HepG2 (cell line): ENCODE results near the gene CALR. TPM values are rescaled to one million over a fixed set of nuclear protein-coding genes. Genes with fewer than 3 reads are reported as not detected.
A peak's percentile ranks its signal among the peaks of the same experiment; 100 is the strongest.

Source experiments
- ASH2L ChIP-seq: fragments of 300-600, 200-600 bp; sonication (generic); IDR thresholded peaks from 2 replicates; pipeline ENCODE4 v1.7.0; 2017; ENCODE audit warnings: low read depth, mild to moderate bottlenecking, moderate library complexity, mixed read lengths, low read length; ENCODE audit not compliant: insufficient read length
- ATF7-NPFF ChIP-seq: sonication (generic); formaldehyde crosslinking; IDR thresholded peaks from 2 replicates; pipeline ENCODE4 v1.8.1; 2023; ENCODE audit warnings: mild to moderate bottlenecking, low read depth, missing genetic modification reagents, moderate library complexity
- FLYWCH1 ChIP-seq: sonication (generic); formaldehyde crosslinking; IDR thresholded peaks from 2 replicates; pipeline ENCODE4 v1.8.1; 2023; ENCODE audit warnings: mild to moderate bottlenecking, missing genetic modification reagents
- HOXA5 ChIP-seq: sonication (generic); formaldehyde crosslinking; IDR thresholded peaks from 2 replicates; pipeline ENCODE4 v1.4.0; 2020; ENCODE audit warnings: missing genetic modification reagents
- IRX3 ChIP-seq: sonication (generic); formaldehyde crosslinking; IDR thresholded peaks from 2 replicates; pipeline ENCODE4 v1.8.1; 2023; ENCODE audit warnings: mild to moderate bottlenecking, low read depth, missing genetic modification reagents, borderline replicate concordance
- KAT2B ChIP-seq: fragments of 150-350 bp; IDR thresholded peaks from 2 replicates; pipeline ENCODE4 v1.6.1; 2014; ENCODE audit warnings: low read depth, low read length, borderline replicate concordance
- KDM6A ChIP-seq: IDR thresholded peaks from 2 replicates; pipeline ENCODE4 v1.6.1; 2016; ENCODE audit warnings: low read depth
- KLF11 ChIP-seq: IDR thresholded peaks from 2 replicates; pipeline ENCODE4 v1.6.1; 2016; ENCODE audit warnings: missing compliant biosample characterization
- NBN ChIP-seq: fragments of 450-650 bp; conservative IDR thresholded peaks from 2 replicates; pipeline ENCODE4 v1.6.1; 2017
- PLRG1 ChIP-seq: fragments of 450-650 bp; conservative IDR thresholded peaks from 2 replicates; pipeline ENCODE4 v1.6.1; 2016
- POLR2AphosphoS2 ChIP-seq: IDR thresholded peaks from 2 replicates; pipeline ENCODE4 v1.6.1; 2011; ENCODE audit warnings: low read depth, low read length, improper control_type of control experiment
- SKI ChIP-seq: fragments of 450-650 bp; IDR thresholded peaks from one replicate; pipeline ENCODE4 v1.6.1; 2018; ENCODE audit warnings: mild to moderate bottlenecking; ENCODE audit not compliant: partially characterized antibody
- TOE1 ChIP-seq: sonication (generic); formaldehyde crosslinking; IDR thresholded peaks from 2 replicates; pipeline ENCODE4 v1.4.0; 2020; ENCODE audit warnings: mild to moderate bottlenecking, missing genetic modification reagents
- U2AF2 ChIP-seq: fragments of 200-400 bp; formaldehyde crosslinking; IDR thresholded peaks from 2 replicates; pipeline ENCODE4 v1.6.1; 2017; ENCODE audit warnings: low read depth, mild to moderate bottlenecking, low read length
- ZNF235 ChIP-seq: sonication (generic); formaldehyde crosslinking; IDR thresholded peaks from 2 replicates; pipeline ENCODE4 v1.8.1; 2023; ENCODE audit warnings: mild to moderate bottlenecking, missing genetic modification reagents, borderline replicate concordance
- ZNF251 ChIP-seq: sonication (generic); formaldehyde crosslinking; IDR thresholded peaks from 2 replicates; pipeline ENCODE4 v1.9.0; 2021; ENCODE audit warnings: mild to moderate bottlenecking, missing genetic modification reagents
- ZNF260 ChIP-seq: sonication (generic); formaldehyde crosslinking; IDR thresholded peaks from 2 replicates; pipeline ENCODE4 v1.4.0; 2020; ENCODE audit warnings: missing genetic modification reagents, low read depth, mild to moderate bottlenecking, borderline replicate concordance
- ZNF350 ChIP-seq: sonication (generic); formaldehyde crosslinking; IDR thresholded peaks from 2 replicates; pipeline ENCODE4 v1.4.0; 2020; ENCODE audit warnings: mild to moderate bottlenecking, low read depth, missing genetic modification reagents, borderline replicate concordance
- ZNF354B ChIP-seq: sonication (generic); formaldehyde crosslinking; IDR thresholded peaks from 2 replicates; pipeline ENCODE4 v1.8.0; 2022; ENCODE audit warnings: mild to moderate bottlenecking, missing genetic modification reagents
- ZNF775 ChIP-seq: sonication (generic); formaldehyde crosslinking; IDR thresholded peaks from 2 replicates; pipeline ENCODE4 v1.4.0; 2020; ENCODE audit warnings: missing genetic modification reagents, mild to moderate bottlenecking, moderate library complexity, borderline replicate concordance
- polyA plus RNA-seq, 8 experiments: library from polyadenylated mRNA; depleted of rRNA in 3 of 8; stranded (reverse) in 7 of 8; unstranded in 1 of 8; fragments of >200 nt; fragmentation: Illumina TruSeq in 4 of 8; extraction: Trizol in 4 of 8; gene quantifications; 2 replicates each; pipeline versions ENCODE4 v1.2.1 to v1.2.3, GENCODE V29; 2011 to 2016; ENCODE audit warnings: low read depth in 4 of 8, missing spikeins in 1 of 8, mixed read lengths in 1 of 8; ENCODE audit not compliant: insufficient read depth in 1 of 8
- total RNA-seq, 5 experiments: library from RNA; depleted of rRNA; stranded (reverse); fragments of >200 nt; fragmentation: Illumina TruSeq; extraction: Trizol; gene quantifications; 2 replicates each; pipeline ENCODE4 v1.2.3, GENCODE V29; 2016; ENCODE audit warnings: low read depth in 1 of 5
- TF ChIP-seq, protein P1 (sequence below): sonication (generic); formaldehyde crosslinking; IDR thresholded peaks from 2 replicates; pipeline ENCODE4 v1.4.0; 2020; ENCODE audit warnings: missing genetic modification reagents
- TF ChIP-seq, protein P2 (sequence below): sonication (generic); formaldehyde crosslinking; IDR thresholded peaks from 2 replicates; pipeline ENCODE4 v1.8.1; 2023; ENCODE audit warnings: mild to moderate bottlenecking, missing genetic modification reagents, borderline replicate concordance
- TF ChIP-seq, protein P3 (sequence below): sonication (generic); formaldehyde crosslinking; IDR thresholded peaks from 2 replicates; pipeline ENCODE4 v1.8.0; 2022; ENCODE audit warnings: mild to moderate bottlenecking, missing genetic modification reagents, moderate library complexity
- TF ChIP-seq, protein P4 (sequence below): IDR thresholded peaks from 2 replicates; pipeline ENCODE4 v1.6.1; 2012; ENCODE audit warnings: low read depth, low read length, improper control_type of control experiment
- TF ChIP-seq, protein P5 (sequence below): sonication (generic); formaldehyde crosslinking; IDR thresholded peaks from 2 replicates; pipeline ENCODE4 v1.4.0; 2020; ENCODE audit warnings: mild to moderate bottlenecking, missing genetic modification reagents

Gene CALR
- total and polyA plus RNA-seq, 2 of the 13 experiments (the other 11 are each of a cell fraction or from before 2014, with no cell fraction given), result 898 to 934 TPM

DNA sequence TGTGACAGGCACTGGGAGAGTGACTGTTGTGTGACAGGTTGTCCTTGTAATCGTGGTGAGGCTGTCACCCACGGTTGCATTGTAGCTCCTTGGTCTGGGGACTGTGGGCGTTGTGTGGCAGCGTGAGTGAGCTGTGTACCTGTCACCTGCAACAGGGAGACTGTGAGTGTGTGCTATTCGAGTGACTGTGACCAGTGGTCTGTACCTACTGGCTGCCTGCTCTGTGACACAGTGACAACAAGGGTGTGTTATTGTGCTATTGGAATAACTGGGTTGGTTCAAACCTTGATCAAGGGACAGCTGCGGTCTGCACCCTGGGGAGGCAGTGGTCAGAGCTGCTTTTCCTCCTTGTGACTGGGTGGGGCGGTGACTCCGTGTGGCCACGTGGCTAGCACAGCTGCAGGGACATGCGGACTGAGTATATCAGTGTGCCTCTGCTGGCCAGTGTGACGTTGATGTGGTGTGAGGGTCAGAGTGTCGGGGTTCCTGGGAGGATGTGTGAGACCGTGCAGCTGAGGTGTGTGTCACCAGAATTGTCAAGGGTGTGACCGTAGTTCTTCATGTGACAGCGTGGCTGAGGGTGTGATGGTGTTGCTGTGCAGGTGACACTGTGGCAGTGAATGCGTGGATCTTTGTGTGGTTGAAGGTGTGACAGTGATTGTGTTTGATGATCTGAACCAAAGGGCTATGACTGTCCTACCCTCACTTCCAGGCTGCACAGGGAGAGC lies 46.8 kb downstream of the CALR start (continued):
- TF ChIP-seq, protein P1, sequence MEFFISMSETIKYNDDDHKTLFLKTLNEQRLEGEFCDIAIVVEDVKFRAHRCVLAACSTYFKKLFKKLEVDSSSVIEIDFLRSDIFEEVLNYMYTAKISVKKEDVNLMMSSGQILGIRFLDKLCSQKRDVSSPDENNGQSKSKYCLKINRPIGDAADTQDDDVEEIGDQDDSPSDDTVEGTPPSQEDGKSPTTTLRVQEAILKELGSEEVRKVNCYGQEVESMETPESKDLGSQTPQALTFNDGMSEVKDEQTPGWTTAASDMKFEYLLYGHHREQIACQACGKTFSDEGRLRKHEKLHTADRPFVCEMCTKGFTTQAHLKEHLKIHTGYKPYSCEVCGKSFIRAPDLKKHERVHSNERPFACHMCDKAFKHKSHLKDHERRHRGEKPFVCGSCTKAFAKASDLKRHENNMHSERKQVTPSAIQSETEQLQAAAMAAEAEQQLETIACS (CRISPR knock-in tag), result no peak; the same call in 1 of the 2 replicates
- no peak for TF ChIP-seq ZNF235 (CRISPR knock-in tag)
- TF ChIP-seq, protein P2, sequence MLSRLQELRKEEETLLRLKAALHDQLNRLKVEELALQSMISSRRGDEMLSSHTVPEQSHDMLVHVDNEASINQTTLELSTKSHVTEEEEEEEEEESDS (CRISPR knock-in tag), result no peak
- TF ChIP-seq KLF11 (CRISPR knock-in tag), result no peak
- TF ChIP-seq NBN, result no peak
- TF ChIP-seq, protein P3, sequence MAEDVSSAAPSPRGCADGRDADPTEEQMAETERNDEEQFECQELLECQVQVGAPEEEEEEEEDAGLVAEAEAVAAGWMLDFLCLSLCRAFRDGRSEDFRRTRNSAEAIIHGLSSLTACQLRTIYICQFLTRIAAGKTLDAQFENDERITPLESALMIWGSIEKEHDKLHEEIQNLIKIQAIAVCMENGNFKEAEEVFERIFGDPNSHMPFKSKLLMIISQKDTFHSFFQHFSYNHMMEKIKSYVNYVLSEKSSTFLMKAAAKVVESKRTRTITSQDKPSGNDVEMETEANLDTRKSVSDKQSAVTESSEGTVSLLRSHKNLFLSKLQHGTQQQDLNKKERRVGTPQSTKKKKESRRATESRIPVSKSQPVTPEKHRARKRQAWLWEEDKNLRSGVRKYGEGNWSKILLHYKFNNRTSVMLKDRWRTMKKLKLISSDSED (CRISPR knock-in tag), result no peak
- no peak for TF ChIP-seq POLR2AphosphoS2
- TF ChIP-seq ZNF260 (CRISPR knock-in tag), result no peak
- TF ChIP-seq IRX3 (CRISPR knock-in tag), result no peak
- TF ChIP-seq, protein P4, sequence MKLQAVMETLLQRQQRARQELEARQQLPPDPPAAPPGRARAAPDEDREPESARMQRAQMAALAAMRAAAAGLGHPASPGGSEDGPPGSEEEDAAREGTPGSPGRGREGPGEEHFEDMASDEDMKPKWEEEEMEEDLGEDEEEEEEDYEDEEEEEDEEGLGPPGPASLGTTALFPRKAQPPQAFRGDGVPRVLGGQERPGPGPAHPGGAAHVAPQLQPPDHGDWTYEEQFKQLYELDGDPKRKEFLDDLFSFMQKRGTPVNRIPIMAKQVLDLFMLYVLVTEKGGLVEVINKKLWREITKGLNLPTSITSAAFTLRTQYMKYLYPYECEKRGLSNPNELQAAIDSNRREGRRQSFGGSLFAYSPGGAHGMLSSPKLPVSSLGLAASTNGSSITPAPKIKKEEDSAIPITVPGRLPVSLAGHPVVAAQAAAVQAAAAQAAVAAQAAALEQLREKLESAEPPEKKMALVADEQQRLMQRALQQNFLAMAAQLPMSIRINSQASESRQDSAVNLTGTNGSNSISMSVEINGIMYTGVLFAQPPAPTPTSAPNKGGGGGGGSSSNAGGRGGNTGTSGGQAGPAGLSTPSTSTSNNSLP, result no peak
- no peak for TF ChIP-seq SKI
- TF ChIP-seq, protein P5, sequence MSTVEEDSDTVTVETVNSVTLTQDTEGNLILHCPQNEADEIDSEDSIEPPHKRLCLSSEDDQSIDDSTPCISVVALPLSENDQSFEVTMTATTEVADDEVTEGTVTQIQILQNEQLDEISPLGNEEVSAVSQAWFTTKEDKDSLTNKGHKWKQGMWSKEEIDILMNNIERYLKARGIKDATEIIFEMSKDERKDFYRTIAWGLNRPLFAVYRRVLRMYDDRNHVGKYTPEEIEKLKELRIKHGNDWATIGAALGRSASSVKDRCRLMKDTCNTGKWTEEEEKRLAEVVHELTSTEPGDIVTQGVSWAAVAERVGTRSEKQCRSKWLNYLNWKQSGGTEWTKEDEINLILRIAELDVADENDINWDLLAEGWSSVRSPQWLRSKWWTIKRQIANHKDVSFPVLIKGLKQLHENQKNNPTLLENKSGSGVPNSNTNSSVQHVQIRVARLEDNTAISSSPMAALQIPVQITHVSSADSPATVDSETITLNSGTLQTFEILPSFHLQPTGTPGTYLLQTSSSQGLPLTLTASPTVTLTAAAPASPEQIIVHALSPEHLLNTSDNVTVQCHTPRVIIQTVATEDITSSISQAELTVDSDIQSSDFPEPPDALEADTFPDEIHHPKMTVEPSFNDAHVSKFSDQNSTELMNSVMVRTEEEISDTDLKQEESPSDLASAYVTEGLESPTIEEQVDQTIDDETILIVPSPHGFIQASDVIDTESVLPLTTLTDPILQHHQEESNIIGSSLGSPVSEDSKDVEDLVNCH, result no peak; the same call in 1 of the 2 replicates
- TF ChIP-seq ZNF354B (CRISPR knock-in tag), result no peak
- TF ChIP-seq KAT2B, result no peak
- TF ChIP-seq U2AF2, result no peak
- TF ChIP-seq ZNF350 (CRISPR knock-in tag), result no peak; the same call in 1 of the 2 replicates
- TF ChIP-seq ASH2L, result no peak
- TF ChIP-seq FLYWCH1, result no peak
- TF ChIP-seq HOXA5 (CRISPR knock-in tag), result no peak
- no peak for TF ChIP-seq TOE1
- TF ChIP-seq ATF7-NPFF (CRISPR knock-in tag), result peak; percentile 26; the same call in 1 of the 2 replicates
- no peak for TF ChIP-seq ZNF775 (CRISPR knock-in tag)
- no peak; the same call in 1 of the 2 replicates for TF ChIP-seq ZNF251
- no peak for TF ChIP-seq PLRG1
- no peak for TF ChIP-seq KDM6A
